Measurements from ENCODE around the gene RNF217.
"Not testable (repeated sequence)": the region's sequence is repeated elsewhere in the genome, so short reads cannot be mapped to it uniquely, and the experiment has no call there.

Gene RNF217

GRCh38 chr6:125066140-125066539 lies 103.9 kb downstream of the RNF217 start:
- no peak overlapping the region for H3K4me3 ChIP-seq (ENCODE audit: low read depth, low read length)
- DNase-seq (ENCODE audit: low read depth) = no peak
- no peak for TF ChIP-seq CTCF (IDR thresholded peaks at IDR 0.05; ENCODE audit: insufficient read depth, low read depth, low read length, missing control alignments)

- no peak overlapping the region for H3K4me3 ChIP-seq (ENCODE audit: low read depth, low read length)
- DNase-seq (ENCODE audit: low read depth) = no peak
- no peak for TF ChIP-seq CTCF (IDR thresholded peaks at IDR 0.05; ENCODE audit: insufficient read depth, low read depth, low read length, missing control alignments)
Measured at GRCh38 chr6:125066964-125067363, 104.7 kb downstream of the RNF217 start.

GRCh38 chr6:125067552-125067951 lies 105.3 kb downstream of the RNF217 start:
- TF ChIP-seq CTCF (IDR thresholded peaks at IDR 0.05; ENCODE audit: insufficient read depth, low read depth, low read length, missing control alignments) = no peak
- H3K4me3 ChIP-seq (ENCODE audit: low read depth, low read length) = no peak overlapping the region
- DNase-seq (ENCODE audit: low read depth) = no peak

GRCh38 chr6:125073071-125073470 lies 110.8 kb downstream of the RNF217 start:
- no peak overlapping the region for H3K4me3 ChIP-seq (ENCODE audit: low read depth, low read length)
- TF ChIP-seq CTCF (IDR thresholded peaks at IDR 0.05; ENCODE audit: insufficient read depth, low read depth, low read length, missing control alignments) = no peak
- no peak for DNase-seq (ENCODE audit: low read depth)

- DNase-seq (ENCODE audit: low read depth) = no peak
- H3K4me3 ChIP-seq (ENCODE audit: low read depth, low read length) = no peak overlapping the region
- TF ChIP-seq CTCF (IDR thresholded peaks at IDR 0.05; ENCODE audit: insufficient read depth, low read depth, low read length, missing control alignments) = no peak
Measured at GRCh38 chr6:125074120-125074519, 111.9 kb downstream of the RNF217 start.

- not testable (repeated sequence) for H3K4me3 ChIP-seq (ENCODE audit: low read depth, low read length); DNase-seq (ENCODE audit: low read depth)
Measured at GRCh38 chr6:125075073-125075472, 112.8 kb downstream of the RNF217 start.

GRCh38 chr6:125075741-125076481 lies 113.7 kb downstream of the RNF217 start:
- no peak for DNase-seq (ENCODE audit: low read depth)
- no peak overlapping the region for H3K4me3 ChIP-seq (ENCODE audit: low read depth, low read length)
- TF ChIP-seq CTCF (IDR thresholded peaks at IDR 0.05; ENCODE audit: insufficient read depth, low read depth, low read length, missing control alignments) = no peak
